Measurements from ENCODE around the gene PRKACA. TPM values are rescaled to one million over a fixed set of nuclear protein-coding genes. Genes with fewer than 3 reads are reported as not detected.
"Not testable (repeated sequence)": the region's sequence is repeated elsewhere in the genome, so short reads cannot be mapped to it uniquely, and the experiment has no call there.

The PRKACA gene
- total and polyA plus RNA-seq, 9 donors = 33.3 to 280 (median 201) TPM

DNA sequence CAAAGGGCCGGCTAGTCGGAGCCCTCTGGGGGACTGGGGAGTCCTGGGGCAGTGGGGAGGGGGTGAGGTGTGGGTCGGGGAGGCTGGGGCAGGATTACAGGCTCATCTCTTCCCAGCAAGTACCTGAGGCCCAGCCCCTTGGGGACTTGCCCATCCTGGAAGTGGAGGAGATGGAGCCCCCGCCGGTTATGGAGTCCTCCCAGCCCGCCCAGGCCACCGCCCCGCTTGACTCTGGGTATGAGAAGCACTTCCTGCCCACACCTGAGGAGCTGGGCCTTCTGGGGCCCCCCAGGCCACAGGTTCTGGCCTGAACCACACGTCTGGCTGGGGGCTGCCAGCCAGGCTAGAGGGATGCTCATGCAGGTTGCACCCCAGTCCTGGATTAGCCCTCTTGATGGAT lies 65.6 kb downstream of the PRKACA start:
- Histone ChIP-seq H3K4me1 (ENCODE audit: insufficient read depth) (no peaks in the 10 kb centered on the region), H3K27ac (no peak overlapping the region), H3K36me3 (no peaks in the 10 kb centered on the region), H3K4me3 (no peak overlapping the region), H3K27me3 (no peaks in the 10 kb centered on the region), H3K9me3 (no peaks in the 10 kb centered on the region)
- TF ChIP-seq CTCF (IDR thresholded peaks at IDR 0.05) (no peak), EP300 (IDR thresholded peaks at IDR 0.05) (no peak), POLR2A (IDR thresholded peaks at IDR 0.05) (no peak)
- intact Hi-C loops (cut with DNase I) = no loop called here
- DNase-seq = no peak
- WGBS, 3 donors = 53 to 72% (median 63%) methylated on average over 4 to 9 of the region's 9 CpGs

- H3K4me1 ChIP-seq (ENCODE audit: insufficient read depth); H3K4me3 ChIP-seq; H3K27me3 ChIP-seq; H3K36me3 ChIP-seq; DNase-seq; H3K27ac ChIP-seq; H3K9me3 ChIP-seq; intact Hi-C loops (cut with DNase I): not testable (repeated sequence)
- WGBS, 3 donors = 83 to 93% (median 92%) methylated on average over 11 of the region's 11 CpGs
These were observed 66.6 kb downstream of the PRKACA start for GRCh38 chr19:14050961-14051360.

- Histone ChIP-seq H3K4me1 (ENCODE audit: insufficient read depth) (no peaks in the 10 kb centered on the region), H3K4me3 (no peak overlapping the region), H3K36me3 (no peaks in the 10 kb centered on the region), H3K27ac (no peak overlapping the region), H3K9me3 (no peaks in the 10 kb centered on the region), H3K27me3 (no peaks in the 10 kb centered on the region)
- intact Hi-C loops (cut with DNase I) = no loop called here
- TF ChIP-seq POLR2A (IDR thresholded peaks at IDR 0.05) = no peak
- whole genome bisulfite sequencing, 3 donors = 91 to 96% (median 93%) methylated on average over 4 of the region's 4 CpGs
- DNase-seq = no peak
These were observed 67.0 kb downstream of the PRKACA start for GRCh38 chr19:14050512-14050911.

- intact Hi-C loops (cut with DNase I) = loop anchor here in 1 of 4 donors (10.0 kb wide), 1 partner anchor 774 kb away; no protein-coding TSS in a partner anchor
These were observed 69.0 kb downstream of the PRKACA start for GRCh38 chr19:14048443-14049153.

DNA sequence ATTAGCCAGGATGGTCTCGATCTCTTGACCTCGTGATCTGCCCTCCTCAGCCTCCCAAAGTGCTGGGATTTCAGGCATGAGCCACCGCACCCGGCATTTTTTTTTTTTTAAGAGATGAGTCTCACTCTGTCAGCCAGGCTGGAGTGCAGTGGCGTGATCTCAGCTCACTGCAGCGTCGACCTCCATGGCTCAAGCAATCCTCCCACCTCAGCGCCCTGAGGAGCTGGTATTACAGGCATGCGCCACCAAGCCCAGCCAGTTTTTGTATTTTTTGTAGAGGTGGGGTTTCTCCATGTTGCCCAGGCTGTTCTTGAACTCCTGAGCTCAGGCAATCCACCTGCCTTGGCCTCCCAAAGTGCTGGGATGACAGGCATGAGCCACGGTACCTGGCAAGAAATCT lies 69.7 kb downstream of the PRKACA start:
- DNase-seq; H3K27ac ChIP-seq; H3K4me1 ChIP-seq (ENCODE audit: insufficient read depth); H3K9me3 ChIP-seq; H3K4me3 ChIP-seq; H3K27me3 ChIP-seq; H3K36me3 ChIP-seq: not testable (repeated sequence)
- WGBS, 3 donors = 91 to 95% (median 94%) methylated on average over 10 of the region's 10 CpGs
- intact Hi-C loops (cut with DNase I) = loop anchor here in 1 of 4 donors (10.0 kb wide), 1 partner anchor 773 kb away; no protein-coding TSS in a partner anchor

More at GRCh38 chr19:14048443-14049153, 69.0 kb downstream of the PRKACA start:
- Histone ChIP-seq H3K4me1 (ENCODE audit: insufficient read depth) (no peaks in the 10 kb centered on the region), H3K27ac (no peak overlapping the region), H3K27me3 (no peaks in the 10 kb centered on the region), H3K9me3 (no peaks in the 10 kb centered on the region), H3K36me3 (no peaks in the 10 kb centered on the region), H3K4me3 (no peak overlapping the region)
- 85 to 87% (median 86%) methylated on average over 8 of the region's 8 CpGs for WGBS, 3 donors
- TF ChIP-seq EP300 (IDR thresholded peaks at IDR 0.05) (no peak), CTCF (IDR thresholded peaks at IDR 0.05) (no peak), POLR2A (IDR thresholded peaks at IDR 0.05) (no peak)
- no peak for DNase-seq
